K562 (cell line): ENCODE results near the gene GNAS-AS1. TPM values are rescaled to one million over a fixed set of nuclear protein-coding genes. Genes with fewer than 3 reads are reported as not detected.

Experiments used
- ATAC-seq: fragments of 200-7000 bp; cut with Tn5 transposase; 3 replicates; pipeline ENCODE4 v1.9.1; 2020; ENCODE audit warnings: moderate library complexity
- BruUV-seq: library from RNA; stranded (reverse); fragments of 400-500 nt; replicated peaks from 2 replicates; lab custom pipeline; 2021; lab: Mats Ljungman, UMichigan
- CTCF ChIA-PET: fragments of 300-600 bp; formaldehyde crosslinking; extraction: SDS; loops from one replicate; lab custom pipeline; 2021; ENCODE audit warnings: low intra/inter-chr PET ratio; lab: Yijun Ruan, JAX
- POLR2A ChIA-PET: fragments of 300-600, 350-650 bp; sonication (Branson Sonifier 250); formaldehyde crosslinking; extraction: SDS; loops from one replicate; lab custom pipeline; 2021; ENCODE audit warnings: antibody characterized with exemption, inconsistent platforms; lab: Yijun Ruan, JAX
- DNase-seq, 4 experiments: peaks; one replicate each; pipeline versions ENCODE4 v3.0.0 to v3.0.0-alpha.2; 2011 to 2018; ENCODE audit warnings: low spot score in 3 of 4, mixed read lengths in 3 of 4; ENCODE audit errors: extremely low read depth in 1 of 4
- FAIRE-seq: peaks from 2 replicates; lab custom pipeline; 2011; peaks lifted over from hg19 to GRCh38; lab: Jason Lieb, UNC
- H2AFZ ChIP-seq: 2 replicates; pipeline ENCODE4 v1.6.0; 2011; ENCODE audit warnings: low read depth, low read length, control low read depth, inconsistent platforms
- H3K27ac ChIP-seq: fragments of 200-600 bp; 3 replicates; pipeline ENCODE4 v1.8.0; 2011; ENCODE audit warnings: low read depth, mild to moderate bottlenecking, control low read depth, inconsistent platforms, low read length, moderate library complexity, mixed read lengths; ENCODE audit errors: extremely low read depth
- H3K27me3 ChIP-seq, 2 experiments: fragments of 300-600 bp in 1 of 2; 2 replicates in 1 of 2; 3 replicates in 1 of 2; pipeline versions ENCODE4 v1.6.0 to v1.8.0; 2011; ENCODE audit warnings: inconsistent platforms in 2 of 2, low read length in 2 of 2, mild to moderate bottlenecking in 1 of 2, mixed read lengths in 1 of 2, moderate library complexity in 1 of 2; ENCODE audit not compliant: control insufficient read depth in 2 of 2, insufficient read depth in 2 of 2
- H3K36me3 ChIP-seq: fragments of 300-600 bp; 3 replicates; pipeline ENCODE4 v1.8.0; 2011; ENCODE audit warnings: mild to moderate bottlenecking, low read length, inconsistent platforms; ENCODE audit not compliant: control insufficient read depth, insufficient read depth
- H3K4me1 ChIP-seq, 2 experiments: fragments of 200-600 bp in 1 of 2; replicated peaks in 1 of 2; 2 replicates in 1 of 2; 3 replicates in 1 of 2; pipeline versions ENCODE4 v1.5.1 to v1.8.0; 2011; ENCODE audit warnings: inconsistent platforms in 2 of 2, low read length in 2 of 2, mild to moderate bottlenecking in 1 of 2, mixed read lengths in 1 of 2, moderate library complexity in 1 of 2; ENCODE audit not compliant: control insufficient read depth in 2 of 2, insufficient read depth in 2 of 2
- H3K4me2 ChIP-seq: 2 replicates; pipeline ENCODE4 v1.6.1; 2011; ENCODE audit warnings: low read length, control low read depth, inconsistent platforms, mixed read lengths; ENCODE audit not compliant: insufficient read depth
- H3K4me3 ChIP-seq: fragments of 200-600 bp; sonication (generic), shearing (Covaris generic); 2 replicates; pipeline ENCODE4 v1.5.1; 2016; ENCODE audit warnings: control low read depth, inconsistent platforms
- H3K79me2 ChIP-seq: fragments of 200-600 bp; 3 replicates; pipeline ENCODE4 v1.8.0; 2011; ENCODE audit warnings: low read length, inconsistent platforms; ENCODE audit not compliant: control insufficient read depth, insufficient read depth
- H3K9ac ChIP-seq, 2 experiments: 2 replicates each; pipeline versions ENCODE4 v1.6.0 to v1.6.1; 2011; ENCODE audit warnings: low read depth in 2 of 2, low read length in 2 of 2, control low read depth in 1 of 2, inconsistent platforms in 1 of 2, mild to moderate bottlenecking in 1 of 2, mixed read lengths in 1 of 2; ENCODE audit not compliant: insufficient read depth in 1 of 2
- H3K9me1 ChIP-seq: one replicate; pipeline ENCODE4 v1.6.0; 2011; ENCODE audit warnings: inconsistent platforms, mild to moderate bottlenecking, low read length, moderate library complexity; ENCODE audit not compliant: control insufficient read depth, insufficient read depth
- H3K9me3 ChIP-seq: replicated peaks from 2 replicates; pipeline ENCODE4 v1.5.1; 2011; ENCODE audit warnings: low read depth, low read length, inconsistent platforms; ENCODE audit not compliant: control insufficient read depth, insufficient read depth
- H4K20me1 ChIP-seq: replicated peaks from 2 replicates; pipeline ENCODE4 v1.6.1; 2011; ENCODE audit warnings: low read length, inconsistent platforms, mixed read lengths; ENCODE audit not compliant: control insufficient read depth, insufficient read depth
- ATF1 ChIP-seq, 2 experiments: fragments of 450-650 bp in 1 of 2; IDR thresholded peaks; 2 replicates each; pipeline ENCODE4 v1.6.1; 2016; ENCODE audit warnings: missing compliant biosample characterization in 1 of 2, missing genetic modification characterization in 1 of 2
- CHCHD3 ChIP-seq: fragments of 250-450 bp; sonication (Bioruptor Pico); IDR thresholded peaks from 2 replicates; pipeline ENCODE4 v2.1.2; 2022; ENCODE audit warnings: mild to moderate bottlenecking
- MLX ChIP-seq, 2 experiments: fragments of 450-650 bp in 1 of 2; sonication (generic) in 1 of 2; formaldehyde crosslinking; conservative IDR thresholded peaks; 2 replicates each; pipeline versions ENCODE4 v1.4.0 to v1.8.1; 2020 to 2022; ENCODE audit warnings: mild to moderate bottlenecking in 1 of 2, missing genetic modification reagents in 1 of 2
- RB1 ChIP-seq: fragments of 450-650 bp; IDR thresholded peaks from 2 replicates; pipeline ENCODE4 v1.6.1; 2017; ENCODE audit warnings: low read depth, mild to moderate bottlenecking
- RFX1 ChIP-seq: fragments of 450-650 bp; IDR thresholded peaks from 2 replicates; pipeline ENCODE4 v1.6.1; 2016; ENCODE audit warnings: mild to moderate bottlenecking, moderate library complexity
- SMAD4 ChIP-seq: fragments of 250-450 bp; sonication (Bioruptor Pico); conservative IDR thresholded peaks from 2 replicates; pipeline ENCODE4 v1.8.0; 2021; ENCODE audit warnings: inconsistent platforms, mild to moderate bottlenecking, moderate library complexity
- ZNF174 ChIP-seq: fragments of 250-450 bp; sonication (Bioruptor Pico); IDR thresholded peaks from 2 replicates; pipeline ENCODE4 v1.4.0; 2020; ENCODE audit warnings: mild to moderate bottlenecking
- ZNF274 ChIP-seq: IDR thresholded peaks from 2 replicates; pipeline ENCODE4 v1.6.1; 2011; ENCODE audit warnings: low read depth, mild to moderate bottlenecking, low read length, moderate library complexity, borderline replicate concordance
- WGBS: fragments of 100-300 bp; shearing (Covaris generic); methylation state at CpG from one replicate; pipeline ENCODE4 v1.1.6; 2016; ENCODE audit warnings: low coverage, mixed read lengths; ENCODE audit not compliant: insufficient coverage; ENCODE audit errors: missing lambda C conversion rate; 5-methylcytosine and 5-hydroxymethylcytosine counted together
- in situ Hi-C: fragments of 300-500 bp; cut with MboI; formaldehyde crosslinking; loops from 4 replicates; pipeline ENCODE4 v1.15.0; 2018; ENCODE audit warnings: inconsistent platforms, mixed read lengths
- intact Hi-C: fragments of 100-400 bp; cut with micrococcal nuclease; formaldehyde crosslinking; loops from 2 replicates; pipeline ENCODE4 v1.14.2; 2022
- polyA plus RNA-seq, 8 experiments: library from polyadenylated mRNA; depleted of rRNA in 4 of 8; stranded (reverse) in 5 of 8; unstranded in 3 of 8; fragments of >200 nt; fragmentation: Nextera tagmentation in 2 of 8; fragmentation: Illumina TruSeq in 1 of 8; extraction: Ambion mirVana in 2 of 8; extraction: Trizol in 1 of 8; gene quantifications; 2 replicates each; pipeline versions ENCODE4 v1.2.1 to v1.2.3, GENCODE V29; 2011 to 2014; ENCODE audit warnings: inconsistent platforms in 1 of 8, missing spikeins in 1 of 8
- total RNA-seq, 7 experiments: library from RNA; depleted of rRNA in 6 of 7; stranded (reverse); fragments of >200 nt in 6 of 7; fragmentation: Illumina TruSeq in 2 of 7; extraction: Trizol in 2 of 7; gene quantifications; 2 replicates each; pipeline versions ENCODE4 v1.2.1 to v1.2.3, GENCODE V29; 2011 to 2021; ENCODE audit warnings: low replicate concordance in 1 of 7
- TF ChIP-seq, protein P1 (sequence below), 2 experiments: fragments of 450-650 bp in 1 of 2; sonication (generic) in 1 of 2; formaldehyde crosslinking in 1 of 2; IDR thresholded peaks; 2 replicates each; pipeline versions ENCODE4 v1.7.1 to v1.9.0; 2016 to 2022; ENCODE audit warnings: inconsistent platforms in 1 of 2, mild to moderate bottlenecking in 1 of 2, missing genetic modification reagents in 1 of 2

Gene GNAS-AS1
- total and polyA plus RNA-seq, 9 of the 15 experiments (the other 6 are each of a cell fraction or from before 2014, with no cell fraction given) = 0.04 to 2.5 (median 0.25) TPM

DNA sequence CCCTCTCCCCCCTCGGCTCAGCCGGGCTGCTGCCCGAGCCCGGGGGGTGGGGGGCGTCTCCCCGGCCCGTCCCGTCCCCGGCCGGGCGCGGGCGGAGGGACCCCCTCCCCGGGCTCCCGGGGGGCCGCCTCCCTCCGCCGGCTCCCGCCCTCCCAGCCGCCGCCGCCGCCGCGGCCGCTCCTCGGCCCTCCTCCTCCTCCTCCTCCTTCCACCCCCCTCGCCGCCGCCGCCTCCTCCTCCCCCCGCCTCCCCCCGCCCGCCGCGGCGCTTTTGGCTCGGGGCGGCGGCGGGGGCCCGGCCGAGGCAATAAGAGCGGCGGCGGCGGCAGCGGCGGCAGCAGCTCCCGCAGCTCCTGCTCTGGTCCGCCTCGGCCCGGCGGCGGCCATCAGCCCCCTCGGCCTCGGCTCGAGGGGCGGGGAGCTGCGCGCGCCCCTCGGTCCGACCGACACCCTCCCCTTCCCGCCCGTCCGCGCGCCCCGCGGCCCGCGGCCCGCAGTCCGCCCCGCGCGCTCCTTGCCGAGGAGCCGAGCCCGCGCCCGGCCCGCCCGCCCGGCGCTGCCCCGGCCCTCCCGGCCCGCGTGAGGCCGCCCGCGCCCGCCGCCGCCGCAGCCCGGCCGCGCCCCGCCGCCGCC, 40.5 kb upstream of the GNAS-AS1 start (continued):
- TF ChIP-seq RB1 (peak; percentile 44; the same call in 1 of the 2 replicates), ATF1 (CRISPR knock-in tag; IDR thresholded peaks at IDR 0.05) (no peak), ATF1 (tag; IDR thresholded peaks at IDR 0.05) (0 out of 2 replicates have a peak, but pooled peaks have one; percentile 2), ZNF274 (no peak), SMAD4 (CRISPR knock-in tag) (peak; percentile 56; the same call in 1 of the 2 replicates)
- TF ChIP-seq, all 486 proteins: peak for 20

DNA sequence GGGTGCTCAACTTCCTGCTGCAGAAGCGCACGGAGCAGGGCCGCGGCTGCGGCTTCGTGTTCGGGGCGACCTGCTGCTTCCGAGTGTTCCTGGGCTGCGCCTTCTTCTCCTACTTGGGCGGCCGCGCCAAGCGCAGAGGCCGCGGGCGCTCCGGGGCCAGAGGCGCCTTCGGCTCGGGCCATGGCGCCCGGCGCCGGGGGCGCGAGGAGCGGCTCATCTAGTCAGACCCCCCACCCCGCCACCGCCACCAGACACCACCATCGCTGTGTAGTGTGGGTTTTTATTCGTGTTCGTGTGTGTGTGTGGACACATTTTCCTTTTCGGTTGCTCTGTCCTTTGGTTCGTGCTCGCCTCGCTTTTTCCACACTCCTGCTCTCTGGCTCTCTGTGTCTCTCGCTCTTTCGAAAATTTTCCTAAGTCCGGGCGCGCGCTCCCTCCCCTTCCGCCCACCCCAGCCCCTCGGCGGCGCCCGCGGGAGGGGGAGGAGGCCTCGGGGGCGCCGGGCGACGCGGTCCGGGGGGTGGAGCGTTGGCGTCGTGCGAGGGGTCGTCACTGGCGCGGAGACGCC, 39.9 kb upstream of the GNAS-AS1 start:
- H3K27me3 ChIP-seq = no peaks in the 10 kb centered on the region
- no peaks in the 10 kb centered on the region for H3K9me3 ChIP-seq
- no peaks in the 10 kb centered on the region for H3K9me1 ChIP-seq
- peaks cover 13 to 20% of the 10 kb centered on the region in 2 experiments; a peak in 4 of 5 replicates for H3K4me1 ChIP-seq
- peak overlapping the region; percentile 60 to 90 for H3K9ac ChIP-seq
- FAIRE-seq (no peak), DNase-seq (peak in 1 of 4 experiments; percentile 67), ATAC-seq (peak; percentile 42)
- peak overlapping the region; percentile 92 for H3K4me3 ChIP-seq
- intact Hi-C loops = loop anchor here (5.0 kb wide), 2 partner anchors 92 to 142 kb away; partner anchors contain the start of genes ATP5F1E and NELFCD
- no TSS peak for BruUV-seq
- peaks cover 47% of the 10 kb centered on the region for H3K79me2 ChIP-seq
- peak overlapping the region; percentile 63 for H3K4me2 ChIP-seq
- H3K27ac ChIP-seq = peak overlapping the region; percentile 71
- peak overlapping the region; percentile 83 for H2AFZ ChIP-seq
- H3K36me3 ChIP-seq = peaks cover 12% of the 10 kb centered on the region; the same call in 1 of the 3 replicates
- no peaks in the 10 kb centered on the region; the same call in 1 of the 2 replicates for H4K20me1 ChIP-seq
- ChIA-PET POLR2A (interaction anchor here (1.5 kb wide), 1 partner anchor 14 kb away, joined by 4 read pairs; no protein-coding TSS in a partner anchor), CTCF (no interaction called here)
- 42% methylated on average over 26 of the region's 64 CpGs for whole genome bisulfite sequencing
- in situ Hi-C loops = no loop called here
- TF ChIP-seq MLX (CRISPR knock-in tag; conservative IDR thresholded peaks at IDR 0.05) (no peak), CHCHD3 (no peak), RFX1 (no peak), ZNF174 (CRISPR knock-in tag) (no peak)
- TF ChIP-seq, protein P1, sequence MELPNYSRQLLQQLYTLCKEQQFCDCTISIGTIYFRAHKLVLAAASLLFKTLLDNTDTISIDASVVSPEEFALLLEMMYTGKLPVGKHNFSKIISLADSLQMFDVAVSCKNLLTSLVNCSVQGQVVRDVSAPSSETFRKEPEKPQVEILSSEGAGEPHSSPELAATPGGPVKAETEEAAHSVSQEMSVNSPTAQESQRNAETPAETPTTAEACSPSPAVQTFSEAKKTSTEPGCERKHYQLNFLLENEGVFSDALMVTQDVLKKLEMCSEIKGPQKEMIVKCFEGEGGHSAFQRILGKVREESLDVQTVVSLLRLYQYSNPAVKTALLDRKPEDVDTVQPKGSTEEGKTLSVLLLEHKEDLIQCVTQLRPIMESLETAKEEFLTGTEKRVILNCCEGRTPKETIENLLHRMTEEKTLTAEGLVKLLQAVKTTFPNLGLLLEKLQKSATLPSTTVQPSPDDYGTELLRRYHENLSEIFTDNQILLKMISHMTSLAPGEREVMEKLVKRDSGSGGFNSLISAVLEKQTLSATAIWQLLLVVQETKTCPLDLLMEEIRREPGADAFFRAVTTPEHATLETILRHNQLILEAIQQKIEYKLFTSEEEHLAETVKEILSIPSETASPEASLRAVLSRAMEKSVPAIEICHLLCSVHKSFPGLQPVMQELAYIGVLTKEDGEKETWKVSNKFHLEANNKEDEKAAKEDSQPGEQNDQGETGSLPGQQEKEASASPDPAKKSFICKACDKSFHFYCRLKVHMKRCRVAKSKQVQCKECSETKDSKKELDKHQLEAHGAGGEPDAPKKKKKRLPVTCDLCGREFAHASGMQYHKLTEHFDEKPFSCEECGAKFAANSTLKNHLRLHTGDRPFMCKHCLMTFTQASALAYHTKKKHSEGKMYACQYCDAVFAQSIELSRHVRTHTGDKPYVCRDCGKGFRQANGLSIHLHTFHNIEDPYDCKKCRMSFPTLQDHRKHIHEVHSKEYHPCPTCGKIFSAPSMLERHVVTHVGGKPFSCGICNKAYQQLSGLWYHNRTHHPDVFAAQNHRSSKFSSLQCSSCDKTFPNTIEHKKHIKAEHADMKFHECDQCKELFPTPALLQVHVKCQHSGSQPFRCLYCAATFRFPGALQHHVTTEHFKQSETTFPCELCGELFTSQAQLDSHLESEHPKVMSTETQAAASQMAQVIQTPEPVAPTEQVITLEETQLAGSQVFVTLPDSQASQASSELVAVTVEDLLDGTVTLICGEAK (IDR thresholded peaks at IDR 0.05) = no peak
- TF ChIP-seq, protein P1 (CRISPR knock-in tag; IDR thresholded peaks at IDR 0.05) = no peak
